Measurements from ENCODE around the gene SMAD3. TPM values are rescaled to one million over a fixed set of nuclear protein-coding genes. Genes with fewer than 3 reads are reported as not detected.

SMAD3 gene
- total RNA-seq, 2 experiments from 2014 or later = 41.2 to 77.8 TPM

DNA sequence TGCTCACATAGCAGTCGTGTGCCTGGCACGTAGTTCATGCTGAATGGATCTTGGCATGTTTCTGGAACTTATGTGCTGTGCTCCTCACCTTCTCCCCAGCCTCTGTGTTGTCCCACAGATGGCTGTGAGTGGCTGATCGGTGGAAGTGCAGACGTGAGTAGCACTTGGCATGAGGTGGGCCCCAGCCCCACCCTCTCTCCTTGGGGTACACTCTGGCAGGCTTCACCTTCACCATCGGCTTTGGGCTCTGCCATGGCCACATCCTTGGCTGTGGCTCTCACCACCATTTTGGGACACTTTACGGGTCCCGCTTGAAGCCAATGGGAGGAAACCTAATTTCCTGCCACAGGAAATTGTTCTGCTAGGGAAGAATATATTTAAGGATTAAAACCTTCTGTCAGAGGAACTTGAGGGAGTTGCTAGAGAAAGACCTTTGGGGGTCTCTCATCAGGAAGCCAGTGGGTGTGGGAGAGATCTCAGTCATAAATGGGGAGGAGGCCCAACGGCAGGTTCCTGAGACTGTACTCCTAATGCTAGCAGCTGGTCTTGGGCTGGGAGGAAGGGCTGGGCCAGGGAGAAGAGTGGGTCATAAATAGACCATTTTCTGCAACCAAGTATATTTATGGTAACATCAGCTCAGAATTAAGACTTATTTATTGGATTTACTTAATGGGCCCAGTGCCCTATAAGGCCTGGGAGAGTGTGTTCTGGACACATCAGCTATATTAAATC, 92.3 kb downstream of the SMAD3 start:
- TF ChIP-seq EZH2phosphoT487 (IDR thresholded peaks at IDR 0.05; ENCODE audit: borderline replicate concordance, low read depth, low read length) (no peak), CTCF (conservative IDR thresholded peaks at IDR 0.05; ENCODE audit: low read length) (no peak)
- no peak for DNase-seq (ENCODE audit: low spot score)
- Histone ChIP-seq H2AFZ (ENCODE audit: low read length) (no peak overlapping the region), H3K79me2 (ENCODE audit: insufficient read depth, low read depth, low read length) (peaks cover 20% of the 10 kb centered on the region), H3K27ac (ENCODE audit: low read depth, low read length, poor library complexity, severe bottlenecking) (no peak overlapping the region), H3K9me2 (ENCODE audit: insufficient read depth, low read length) (no peaks in the 10 kb centered on the region), H3K9me3 (ENCODE audit: low read length) (no peaks in the 10 kb centered on the region), H3K4me1 (ENCODE audit: insufficient read depth, low read length, poor library complexity, severe bottlenecking) (peaks cover 15% of the 10 kb centered on the region), H4K20me1 (ENCODE audit: insufficient read depth, low read length) (no peaks in the 10 kb centered on the region), H3K36me3 (ENCODE audit: insufficient read depth, low read length) (peaks cover 26% of the 10 kb centered on the region), H3K4me3 (ENCODE audit: low read depth, low read length, poor library complexity, severe bottlenecking) (no peak overlapping the region), H3K4me2 (ENCODE audit: low read length) (no peak overlapping the region)
- intact Hi-C loops (cut with micrococcal nuclease; ENCODE audit: unreplicated experiment) = no loop called here
- BruUV-seq (replicated peaks) = no TSS peak
- ChIA-PET CTCF (ENCODE audit: unreplicated experiment) (no interaction called here), POLR2A (no interaction called here)

DNA sequence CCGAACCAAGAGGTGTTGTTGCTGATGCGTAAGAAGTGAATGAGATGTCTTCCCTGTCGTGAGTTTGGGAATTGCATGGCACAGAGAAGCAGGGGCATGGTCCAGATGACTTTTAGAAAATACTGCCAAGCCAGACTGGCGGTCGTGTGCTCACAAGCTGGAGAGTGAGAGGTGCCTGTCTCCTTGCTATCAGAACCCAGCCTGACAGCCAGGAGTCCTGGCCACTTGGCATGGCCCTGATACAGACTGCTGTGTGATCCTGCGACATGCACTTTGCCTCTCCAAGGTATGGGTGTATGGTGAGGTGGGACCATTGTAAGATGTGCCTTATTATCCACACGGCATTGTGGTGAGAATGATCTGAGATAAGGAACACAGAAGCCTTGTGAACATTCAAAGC, 93.0 kb downstream of the SMAD3 start:
- no peak overlapping the region for H3K4me3 ChIP-seq (ENCODE audit: low read depth, low read length, poor library complexity, severe bottlenecking)
- H3K4me1 ChIP-seq (ENCODE audit: insufficient read depth, low read length, poor library complexity, severe bottlenecking) = peaks cover 8% of the 10 kb centered on the region
- no peak overlapping the region for H3K4me2 ChIP-seq (ENCODE audit: low read length)
- no peak overlapping the region for H3K27ac ChIP-seq (ENCODE audit: low read depth, low read length, poor library complexity, severe bottlenecking)
- H3K9me2 ChIP-seq (ENCODE audit: insufficient read depth, low read length) = no peaks in the 10 kb centered on the region
- BruUV-seq (replicated peaks) = no TSS peak
- DNase-seq (ENCODE audit: low spot score) = no peak
- peaks cover 26% of the 10 kb centered on the region for H3K36me3 ChIP-seq (ENCODE audit: insufficient read depth, low read length)
- ChIA-PET POLR2A (no interaction called here), CTCF (ENCODE audit: unreplicated experiment) (no interaction called here)
- H4K20me1 ChIP-seq (ENCODE audit: insufficient read depth, low read length) = no peaks in the 10 kb centered on the region
- no peaks in the 10 kb centered on the region for H3K9me3 ChIP-seq (ENCODE audit: low read length)
- peaks cover 19% of the 10 kb centered on the region for H3K79me2 ChIP-seq (ENCODE audit: insufficient read depth, low read depth, low read length)
- no peak overlapping the region for H2AFZ ChIP-seq (ENCODE audit: low read length)
- no peak for TF ChIP-seq EZH2phosphoT487 (IDR thresholded peaks at IDR 0.05; ENCODE audit: borderline replicate concordance, low read depth, low read length)
- no peak for TF ChIP-seq CTCF (conservative IDR thresholded peaks at IDR 0.05; ENCODE audit: low read length)
- intact Hi-C loops (cut with micrococcal nuclease; ENCODE audit: unreplicated experiment) = no loop called here

DNA sequence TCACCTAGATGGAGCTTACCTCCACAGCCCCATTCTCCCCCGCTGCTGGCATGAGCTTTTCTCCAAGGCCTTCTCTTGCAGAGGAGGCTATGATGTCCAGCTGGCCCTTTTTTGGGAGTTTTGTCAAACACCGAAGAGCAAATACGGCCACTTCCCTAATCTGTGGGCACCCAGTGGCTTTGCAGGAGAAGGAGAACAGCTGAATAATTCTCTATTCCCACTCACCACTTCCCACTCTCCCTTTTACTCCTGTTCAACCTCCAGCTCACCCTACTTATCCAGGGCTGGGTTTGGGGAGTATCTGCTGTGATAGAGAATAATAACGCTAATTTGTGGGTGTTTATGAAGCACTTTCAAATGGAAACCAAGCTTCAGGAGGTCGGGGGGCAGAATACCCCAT, 96.0 kb downstream of the SMAD3 start:
- POLR2A ChIA-PET = interaction anchor here (1.0 kb wide), 2 partner anchors 22 to 258 kb away, joined by 3 to 4 read pairs; no protein-coding TSS in a partner anchor
- no peaks in the 10 kb centered on the region for H3K9me3 ChIP-seq (ENCODE audit: low read length)
- CTCF ChIA-PET (ENCODE audit: unreplicated experiment) = interaction anchor here (0.6 kb wide), 1 partner anchor 11 kb away, joined by 3 read pairs; no protein-coding TSS in a partner anchor
- DNase-seq (ENCODE audit: low spot score) = no peak
- no peaks in the 10 kb centered on the region for H4K20me1 ChIP-seq (ENCODE audit: insufficient read depth, low read length)
- no TSS peak for BruUV-seq (replicated peaks)
- H3K9me2 ChIP-seq (ENCODE audit: insufficient read depth, low read length) = no peaks in the 10 kb centered on the region
- peaks cover 7% of the 10 kb centered on the region for H3K36me3 ChIP-seq (ENCODE audit: insufficient read depth, low read length)
- H3K79me2 ChIP-seq (ENCODE audit: insufficient read depth, low read depth, low read length) = peaks cover 19% of the 10 kb centered on the region
- no peak for TF ChIP-seq EZH2phosphoT487 (IDR thresholded peaks at IDR 0.05; ENCODE audit: borderline replicate concordance, low read depth, low read length)
- TF ChIP-seq CTCF (conservative IDR thresholded peaks at IDR 0.05; ENCODE audit: low read length) = no peak
- H2AFZ ChIP-seq (ENCODE audit: low read length) = no peak overlapping the region
- no peak overlapping the region for H3K4me3 ChIP-seq (ENCODE audit: low read depth, low read length, poor library complexity, severe bottlenecking)
- peaks cover 6% of the 10 kb centered on the region for H3K4me1 ChIP-seq (ENCODE audit: insufficient read depth, low read length, poor library complexity, severe bottlenecking)
- intact Hi-C loops (cut with micrococcal nuclease; ENCODE audit: unreplicated experiment) = no loop called here
- no peak overlapping the region for H3K4me2 ChIP-seq (ENCODE audit: low read length)
- H3K27ac ChIP-seq (ENCODE audit: low read depth, low read length, poor library complexity, severe bottlenecking) = no peak overlapping the region
